ENCODE measurements around the gene LINGO3.
A peak's percentile ranks its signal among the peaks of the same experiment; 100 is the strongest.

Gene LINGO3

GRCh38 chr19:2276429-2276986 lies 31.4 kb downstream of the LINGO3 start (continued):
- TF ChIP-seq AEBP2 (tag by site-specific recombination; IDR thresholded peaks at IDR 0.05; ENCODE audit: borderline replicate concordance) (no peak), GLIS2 (tag by site-specific recombination; IDR thresholded peaks at IDR 0.05) (peak; percentile 33; the same call in 1 of the 2 replicates), ZFP69B (tag by site-specific recombination; IDR thresholded peaks at IDR 0.05) (no peak), ZBTB11 (tag by site-specific recombination; conservative IDR thresholded peaks at IDR 0.05; ENCODE audit: low read depth) (no peak), KLF8 (tag by site-specific recombination; IDR thresholded peaks at IDR 0.05) (peak; percentile 62; the same call in 1 of the 2 replicates), ZFHX2 (tag by site-specific recombination; conservative IDR thresholded peaks at IDR 0.05) (peak; percentile 62), ZNF214 (tag by site-specific recombination; IDR thresholded peaks at IDR 0.05; ENCODE audit: borderline replicate concordance) (no peak), ZBTB20 (tag by site-specific recombination; IDR thresholded peaks at IDR 0.05) (0 out of 2 replicates have a peak, but pooled peaks have one; percentile 37), PATZ1 (tag by site-specific recombination; IDR thresholded peaks at IDR 0.05) (peak; percentile 39; the same call in 1 of the 2 replicates), ZNF2 (tag by site-specific recombination; IDR thresholded peaks at IDR 0.05) (0 out of 2 replicates have a peak, but pooled peaks have one; percentile 13), ZNF514 (tag by site-specific recombination; IDR thresholded peaks at IDR 0.05) (no peak), ZNF585B (tag by site-specific recombination; IDR thresholded peaks at IDR 0.05) (no peak), GFI1B (tag by site-specific recombination; IDR thresholded peaks at IDR 0.05) (no peak), TRIM28 (IDR thresholded peaks at IDR 0.05; ENCODE audit: borderline replicate concordance, low read length) (no peak), TCF7L2 (IDR thresholded peaks at IDR 0.05; ENCODE audit: borderline replicate concordance, low read depth, low read length) (no peak)
- TF ChIP-seq, protein P1, sequence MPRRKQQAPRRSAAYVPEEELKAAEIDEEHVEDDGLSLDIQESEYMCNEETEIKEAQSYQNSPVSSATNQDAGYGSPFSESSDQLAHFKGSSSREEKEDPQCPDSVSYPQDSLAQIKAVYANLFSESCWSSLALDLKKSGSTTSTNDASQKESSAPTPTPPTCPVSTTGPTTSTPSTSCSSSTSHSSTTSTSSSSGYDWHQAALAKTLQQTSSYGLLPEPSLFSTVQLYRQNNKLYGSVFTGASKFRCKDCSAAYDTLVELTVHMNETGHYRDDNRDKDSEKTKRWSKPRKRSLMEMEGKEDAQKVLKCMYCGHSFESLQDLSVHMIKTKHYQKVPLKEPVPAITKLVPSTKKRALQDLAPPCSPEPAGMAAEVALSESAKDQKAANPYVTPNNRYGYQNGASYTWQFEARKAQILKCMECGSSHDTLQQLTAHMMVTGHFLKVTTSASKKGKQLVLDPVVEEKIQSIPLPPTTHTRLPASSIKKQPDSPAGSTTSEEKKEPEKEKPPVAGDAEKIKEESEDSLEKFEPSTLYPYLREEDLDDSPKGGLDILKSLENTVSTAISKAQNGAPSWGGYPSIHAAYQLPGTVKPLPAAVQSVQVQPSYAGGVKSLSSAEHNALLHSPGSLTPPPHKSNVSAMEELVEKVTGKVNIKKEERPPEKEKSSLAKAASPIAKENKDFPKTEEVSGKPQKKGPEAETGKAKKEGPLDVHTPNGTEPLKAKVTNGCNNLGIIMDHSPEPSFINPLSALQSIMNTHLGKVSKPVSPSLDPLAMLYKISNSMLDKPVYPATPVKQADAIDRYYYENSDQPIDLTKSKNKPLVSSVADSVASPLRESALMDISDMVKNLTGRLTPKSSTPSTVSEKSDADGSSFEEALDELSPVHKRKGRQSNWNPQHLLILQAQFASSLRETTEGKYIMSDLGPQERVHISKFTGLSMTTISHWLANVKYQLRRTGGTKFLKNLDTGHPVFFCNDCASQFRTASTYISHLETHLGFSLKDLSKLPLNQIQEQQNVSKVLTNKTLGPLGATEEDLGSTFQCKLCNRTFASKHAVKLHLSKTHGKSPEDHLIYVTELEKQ (tag by site-specific recombination; IDR thresholded peaks at IDR 0.05; ENCODE audit: borderline replicate concordance), result no peak
- TF ChIP-seq, protein P2, sequence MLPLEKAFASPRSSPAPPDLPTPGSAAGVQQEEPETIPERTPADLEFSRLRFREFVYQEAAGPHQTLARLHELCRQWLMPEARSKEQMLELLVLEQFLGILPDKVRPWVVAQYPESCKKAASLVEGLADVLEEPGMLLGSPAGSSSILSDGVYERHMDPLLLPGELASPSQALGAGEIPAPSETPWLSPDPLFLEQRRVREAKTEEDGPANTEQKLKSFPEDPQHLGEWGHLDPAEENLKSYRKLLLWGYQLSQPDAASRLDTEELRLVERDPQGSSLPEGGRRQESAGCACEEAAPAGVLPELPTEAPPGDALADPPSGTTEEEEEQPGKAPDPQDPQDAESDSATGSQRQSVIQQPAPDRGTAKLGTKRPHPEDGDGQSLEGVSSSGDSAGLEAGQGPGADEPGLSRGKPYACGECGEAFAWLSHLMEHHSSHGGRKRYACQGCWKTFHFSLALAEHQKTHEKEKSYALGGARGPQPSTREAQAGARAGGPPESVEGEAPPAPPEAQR (tag by site-specific recombination; IDR thresholded peaks at IDR 0.05), result no peak
- TF ChIP-seq, protein P3, sequence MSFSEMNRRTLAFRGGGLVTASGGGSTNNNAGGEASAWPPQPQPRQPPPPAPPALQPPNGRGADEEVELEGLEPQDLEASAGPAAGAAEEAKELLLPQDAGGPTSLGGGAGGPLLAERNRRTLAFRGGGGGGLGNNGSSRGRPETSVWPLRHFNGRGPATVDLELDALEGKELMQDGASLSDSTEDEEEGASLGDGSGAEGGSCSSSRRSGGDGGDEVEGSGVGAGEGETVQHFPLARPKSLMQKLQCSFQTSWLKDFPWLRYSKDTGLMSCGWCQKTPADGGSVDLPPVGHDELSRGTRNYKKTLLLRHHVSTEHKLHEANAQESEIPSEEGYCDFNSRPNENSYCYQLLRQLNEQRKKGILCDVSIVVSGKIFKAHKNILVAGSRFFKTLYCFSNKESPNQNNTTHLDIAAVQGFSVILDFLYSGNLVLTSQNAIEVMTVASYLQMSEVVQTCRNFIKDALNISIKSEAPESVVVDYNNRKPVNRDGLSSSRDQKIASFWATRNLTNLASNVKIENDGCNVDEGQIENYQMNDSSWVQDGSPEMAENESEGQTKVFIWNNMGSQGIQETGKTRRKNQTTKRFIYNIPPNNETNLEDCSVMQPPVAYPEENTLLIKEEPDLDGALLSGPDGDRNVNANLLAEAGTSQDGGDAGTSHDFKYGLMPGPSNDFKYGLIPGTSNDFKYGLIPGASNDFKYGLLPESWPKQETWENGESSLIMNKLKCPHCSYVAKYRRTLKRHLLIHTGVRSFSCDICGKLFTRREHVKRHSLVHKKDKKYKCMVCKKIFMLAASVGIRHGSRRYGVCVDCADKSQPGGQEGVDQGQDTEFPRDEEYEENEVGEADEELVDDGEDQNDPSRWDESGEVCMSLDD (tag by site-specific recombination; IDR thresholded peaks at IDR 0.05), result no peak
